SH-SY5Y (cell line): ENCODE data around the gene GRK6.

Experiments used
- GATA2 ChIP-seq: IDR thresholded peaks from 2 replicates; pipeline ENCODE4 v1.6.1; 2011; ENCODE audit warnings: mild to moderate bottlenecking, low read depth, low read length
- GATA3 ChIP-seq: IDR thresholded peaks from 2 replicates; pipeline ENCODE4 v1.6.1; 2011; ENCODE audit warnings: low read depth, mild to moderate bottlenecking, low read length, moderate library complexity

The GRK6 gene

DNA sequence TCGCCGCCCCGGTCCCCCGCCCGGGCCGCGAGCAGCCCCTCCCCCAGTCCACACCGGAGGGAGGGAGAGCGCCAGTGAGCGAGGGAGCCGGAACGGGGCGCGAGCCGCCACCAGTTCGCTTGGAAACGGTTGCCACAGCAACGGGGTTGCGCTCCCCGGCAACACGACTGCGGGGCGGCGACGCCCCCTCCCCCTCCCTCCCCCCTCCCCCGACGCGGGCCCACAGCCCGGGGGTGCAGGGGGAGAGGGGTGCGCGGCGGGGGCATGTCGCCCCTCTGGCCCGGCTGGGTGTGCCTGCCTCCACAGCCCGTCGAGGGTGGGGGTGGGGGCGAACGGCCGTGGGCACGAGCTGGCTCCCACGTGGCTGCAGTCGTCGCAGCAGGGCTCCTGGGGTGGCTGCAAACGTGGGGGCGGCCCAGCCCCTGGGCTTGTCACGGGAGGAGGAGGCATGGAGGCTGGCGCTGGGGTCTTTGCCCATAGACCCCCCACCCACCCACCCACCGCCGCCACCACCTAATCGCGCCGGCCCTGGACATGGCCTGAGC, 20.7 kb downstream of the GRK6 start:
- no peak for TF ChIP-seq GATA3
- TF ChIP-seq GATA2, result no peak

DNA sequence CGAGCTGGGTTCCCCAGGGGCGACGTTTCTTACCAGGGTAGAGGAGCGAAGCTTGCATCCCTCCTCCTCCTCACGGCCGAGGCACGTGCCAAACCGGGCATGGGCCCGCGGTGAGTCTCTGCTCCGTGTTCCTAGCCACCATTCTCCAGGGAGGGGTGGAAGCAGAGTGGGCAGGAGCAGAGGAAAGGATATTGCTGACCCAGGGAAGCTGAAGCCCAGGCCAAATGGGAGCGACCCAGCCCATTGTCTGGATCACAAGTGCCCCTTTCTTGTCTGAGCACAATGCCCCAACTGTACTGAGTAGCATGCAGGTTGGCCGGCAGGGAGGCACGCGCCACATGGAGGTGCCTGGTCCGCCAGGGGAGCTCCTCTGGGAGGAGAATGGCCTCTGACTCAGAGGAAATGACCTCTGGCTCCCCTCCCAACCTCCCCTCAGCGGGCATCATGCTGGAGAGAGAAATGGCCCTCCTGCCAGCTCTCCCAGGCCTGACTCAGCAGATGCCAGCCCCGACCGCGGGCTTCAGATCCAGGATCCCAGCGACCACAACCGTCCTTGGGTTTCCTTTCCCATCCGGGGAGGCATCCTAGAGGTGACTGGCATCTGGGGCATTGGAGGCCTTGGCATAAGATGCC, 21.3 kb downstream of the GRK6 start:
- no peak for TF ChIP-seq GATA2

DNA sequence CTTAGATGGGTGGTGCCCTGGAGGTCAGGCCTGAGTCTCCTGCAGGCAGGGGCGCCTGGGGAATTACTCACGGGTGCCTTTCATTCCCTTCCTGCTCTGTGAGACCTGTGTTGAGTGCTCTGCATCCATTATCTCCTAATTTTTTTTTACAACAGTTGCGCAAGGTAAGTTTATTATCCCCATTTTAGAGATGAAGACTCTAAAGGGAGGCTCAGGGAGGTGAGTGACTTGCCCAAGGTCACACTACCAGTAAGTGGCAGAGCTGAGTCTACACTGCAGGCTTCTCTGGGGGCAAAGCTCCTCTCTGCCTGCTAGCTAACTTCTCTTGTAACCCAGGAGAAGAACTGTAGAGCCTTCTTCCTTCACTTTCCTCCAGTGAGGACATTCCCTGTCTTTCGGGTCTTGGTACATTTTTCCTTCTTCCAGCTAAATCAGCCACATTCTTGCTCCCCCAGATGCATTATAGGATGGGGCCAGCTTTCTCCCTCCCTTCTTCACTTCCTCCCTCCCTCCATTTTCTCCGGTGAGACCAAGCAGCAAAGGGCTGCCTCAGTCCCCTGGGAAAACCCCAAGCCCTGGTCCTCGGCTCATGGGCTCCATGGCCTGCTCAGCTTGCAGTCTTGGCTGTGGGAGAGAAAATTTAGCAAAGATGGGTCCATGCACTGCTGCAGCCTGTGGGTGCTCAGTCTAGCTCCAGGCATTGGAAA, 21.9 kb downstream of the GRK6 start:
- TF ChIP-seq GATA2, result no peak
- TF ChIP-seq GATA3, result no peak

DNA sequence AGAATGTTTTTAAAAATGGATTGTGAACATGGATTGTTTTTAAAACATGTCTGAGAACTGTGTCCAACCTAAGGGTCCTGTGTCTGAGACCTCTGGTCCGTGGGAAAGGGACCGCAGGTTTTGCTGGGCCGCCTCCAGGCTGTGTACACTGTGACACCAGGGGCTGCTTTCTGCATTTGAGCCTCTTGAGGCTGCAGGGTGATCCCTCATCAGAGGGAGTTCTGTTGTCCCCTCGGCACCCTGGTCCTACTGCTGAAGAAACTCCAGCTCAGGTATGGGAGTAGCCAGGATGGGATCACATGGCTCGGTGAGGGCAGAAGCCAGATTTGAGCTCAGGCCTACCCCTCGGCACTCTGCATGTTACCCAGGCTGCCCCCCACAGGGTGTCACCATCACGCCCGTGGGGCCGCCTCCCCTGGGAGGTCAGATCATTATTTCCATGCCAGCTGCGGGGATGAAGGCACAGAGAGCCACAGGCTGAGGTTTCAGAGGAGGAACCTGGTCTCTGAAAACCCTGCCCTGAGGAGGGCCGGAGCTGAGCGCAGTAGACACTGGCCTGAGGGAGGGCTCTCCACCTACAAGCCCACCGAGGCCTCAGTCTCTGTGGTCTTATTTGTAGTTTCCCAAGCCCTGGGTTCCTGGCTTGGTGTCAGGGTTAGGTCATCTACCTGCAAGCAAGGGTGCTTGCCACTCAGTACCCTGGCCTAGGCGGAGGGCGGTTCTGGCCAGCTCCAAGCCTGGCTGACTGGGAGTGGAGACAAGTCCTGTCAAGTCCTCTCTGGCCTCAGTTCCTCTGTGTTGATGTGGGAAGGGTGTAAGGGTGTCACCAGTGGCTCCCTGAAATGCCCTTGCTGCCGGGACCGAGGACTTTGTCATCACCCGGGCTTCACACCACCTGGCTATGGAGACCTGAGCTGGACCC, 22.9 kb downstream of the GRK6 start:
- TF ChIP-seq GATA3 (no peak), GATA2 (no peak)

DNA sequence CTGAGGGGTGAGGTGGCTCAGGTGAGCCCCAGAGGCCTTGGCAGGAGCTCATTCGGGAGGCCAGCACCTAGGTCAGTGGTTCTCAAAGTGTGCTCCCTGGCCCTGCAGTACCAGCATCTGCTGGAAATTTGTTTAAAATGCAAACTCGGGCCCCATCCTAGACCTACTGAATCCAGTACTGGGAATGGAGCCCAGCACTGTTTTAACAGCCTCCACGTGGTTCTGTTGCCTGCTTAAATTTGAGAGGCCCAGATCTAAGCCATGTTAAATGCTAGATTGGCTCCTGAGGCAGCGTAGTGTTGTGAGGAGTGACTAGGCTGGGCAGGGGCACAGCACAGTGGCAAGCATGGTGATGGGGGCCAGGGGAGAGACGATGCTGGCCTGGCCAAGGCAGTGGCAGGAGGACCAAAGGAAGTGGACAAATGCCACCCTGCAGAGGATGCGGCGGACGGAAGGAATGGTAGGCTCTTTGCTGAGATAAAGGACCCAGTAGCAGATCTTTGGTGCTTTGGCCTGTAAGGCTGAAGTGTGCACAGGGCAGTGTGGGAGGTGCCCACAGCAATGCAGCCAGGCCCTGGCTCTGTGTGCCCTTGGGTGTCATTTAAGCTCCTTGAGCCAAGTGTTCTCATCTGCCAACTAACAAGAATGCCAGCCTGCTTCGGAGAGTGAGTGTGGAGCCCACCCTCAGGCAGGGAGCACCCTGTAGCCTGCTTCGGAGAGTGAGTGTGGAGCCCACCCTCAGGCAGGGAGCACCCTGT, 24.4 kb downstream of the GRK6 start:
- no peak for TF ChIP-seq GATA3
- TF ChIP-seq GATA2, result no peak

DNA sequence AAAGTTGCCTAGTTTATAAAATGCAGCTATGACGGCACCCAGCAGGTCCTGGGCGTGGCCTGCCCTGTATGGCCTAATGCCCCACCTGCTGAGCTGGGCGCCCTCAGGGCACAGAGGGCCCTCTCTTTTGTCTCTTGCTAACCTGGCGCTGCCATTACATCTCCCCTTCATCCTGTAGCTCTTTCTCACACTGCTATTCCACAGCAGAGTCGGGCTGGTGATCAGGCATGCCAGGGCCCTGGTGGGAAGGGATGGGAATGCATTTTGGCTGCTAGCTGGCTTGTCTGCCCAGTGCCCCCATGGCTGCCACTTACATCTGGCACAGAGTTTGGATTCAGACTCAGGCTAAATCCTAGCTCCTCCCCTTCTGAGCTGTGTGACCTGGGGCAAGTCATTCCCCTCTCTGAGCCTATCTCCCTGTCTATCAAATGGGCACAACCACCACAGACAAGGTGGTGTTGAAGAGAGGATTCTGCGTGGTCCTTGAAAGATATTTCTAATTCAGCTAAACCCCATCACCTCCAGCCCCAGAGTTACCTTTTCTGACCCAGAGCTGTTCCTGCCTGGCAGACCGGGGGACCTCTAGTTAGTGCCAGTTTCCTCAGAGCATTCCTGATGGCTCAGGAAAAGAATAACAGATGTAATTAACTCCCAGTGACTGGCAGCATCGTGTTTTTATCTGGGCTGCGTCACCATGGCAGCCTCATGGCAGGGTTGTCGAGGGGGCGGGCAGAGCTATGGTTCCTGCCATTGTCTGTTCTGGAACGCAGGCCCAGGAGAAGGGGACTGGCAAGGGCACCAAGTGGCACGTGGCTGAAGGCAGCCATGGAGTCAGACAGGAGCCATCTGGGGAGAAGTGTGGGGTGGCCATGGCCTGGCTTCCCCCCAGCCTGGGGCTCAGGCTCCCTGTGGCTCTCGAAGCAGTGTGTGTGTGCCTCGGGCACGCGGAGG, 26.5 kb downstream of the GRK6 start:
- peak; percentile 30; the same call in 1 of the 2 replicates for TF ChIP-seq GATA2
- no peak for TF ChIP-seq GATA3

DNA sequence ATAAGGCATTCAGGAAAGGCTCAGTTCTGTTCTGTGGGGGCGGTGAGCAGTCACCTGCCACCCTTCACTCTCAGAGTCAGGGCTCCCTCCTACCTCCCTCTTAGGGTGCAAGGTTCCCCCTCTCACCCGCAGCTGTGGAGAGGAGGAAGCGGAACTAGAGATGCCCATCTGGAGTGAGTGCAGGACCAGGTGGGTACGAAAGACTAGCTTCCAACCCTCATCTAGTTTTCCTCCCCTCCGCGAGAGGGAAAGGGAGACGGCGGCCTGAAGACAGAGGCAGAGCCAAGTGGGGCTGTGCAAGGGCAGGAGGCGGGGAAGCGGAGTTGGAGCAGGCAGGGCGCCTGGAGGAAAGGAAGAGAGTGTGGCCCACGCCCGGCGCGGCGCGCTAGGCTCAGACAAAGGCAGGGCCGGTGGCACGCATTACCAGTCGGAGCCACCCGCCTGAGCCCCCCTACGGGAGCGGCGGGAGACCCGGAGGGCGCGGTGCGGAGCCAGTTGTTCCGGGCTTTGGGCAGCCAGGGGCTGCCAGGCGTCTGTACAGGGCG, 27.4 kb downstream of the GRK6 start:
- no peak for TF ChIP-seq GATA3
- no peak for TF ChIP-seq GATA2

DNA sequence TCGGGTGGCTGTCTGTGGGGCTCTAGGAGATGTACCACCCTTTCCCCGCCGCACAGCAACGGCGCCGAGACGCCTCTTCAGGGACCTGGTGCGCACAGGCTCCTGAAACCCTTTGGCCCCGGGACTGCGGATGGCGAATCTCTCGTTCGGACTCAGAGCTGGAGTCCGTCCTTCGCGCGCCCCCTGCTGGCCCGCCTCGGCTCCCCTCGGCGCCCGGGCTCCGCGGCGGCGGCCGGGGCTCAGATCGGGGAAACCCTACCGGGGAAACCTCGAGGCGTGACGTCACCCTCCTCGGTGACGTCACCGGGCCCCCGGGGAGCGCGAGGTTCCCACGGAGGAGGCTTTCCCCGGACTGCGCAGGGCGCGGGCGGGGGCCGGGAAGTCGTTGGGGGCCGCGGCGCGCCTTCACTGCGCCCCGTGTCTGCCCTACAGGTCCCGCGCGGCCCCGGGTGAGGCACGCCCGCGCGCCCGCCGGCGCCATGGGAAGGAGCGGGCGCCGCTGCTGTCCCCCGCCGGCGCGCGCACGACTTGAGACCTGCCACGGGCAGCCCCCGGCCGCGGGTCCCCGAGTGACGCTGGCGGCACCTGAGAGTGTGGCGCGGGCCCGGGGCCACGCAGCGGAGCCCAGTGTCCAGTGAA, 28.0 kb downstream of the GRK6 start:
- no peak for TF ChIP-seq GATA3
- no peak; the same call in 1 of the 2 replicates for TF ChIP-seq GATA2

DNA sequence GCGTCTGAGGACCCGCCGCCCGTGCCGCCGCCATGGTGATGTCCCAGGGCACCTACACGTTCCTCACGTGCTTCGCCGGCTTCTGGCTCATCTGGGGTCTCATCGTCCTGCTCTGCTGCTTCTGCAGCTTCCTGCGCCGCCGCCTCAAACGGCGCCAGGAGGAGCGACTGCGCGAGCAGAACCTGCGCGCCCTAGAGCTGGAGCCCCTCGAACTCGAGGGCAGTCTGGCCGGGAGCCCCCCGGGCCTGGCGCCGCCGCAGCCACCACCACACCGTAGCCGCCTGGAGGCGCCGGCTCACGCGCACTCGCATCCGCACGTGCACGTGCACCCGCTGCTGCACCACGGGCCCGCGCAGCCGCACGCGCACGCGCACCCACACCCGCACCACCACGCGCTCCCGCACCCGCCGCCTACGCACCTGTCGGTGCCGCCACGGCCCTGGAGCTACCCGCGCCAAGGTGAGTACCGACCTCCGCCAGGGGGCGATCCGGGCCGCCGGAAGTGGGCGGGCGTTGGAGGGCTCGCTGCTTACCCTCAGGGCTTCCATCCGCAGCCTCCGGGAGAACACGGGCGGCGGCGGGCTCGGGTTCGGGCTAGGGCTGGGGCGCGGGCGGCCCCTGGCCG, 28.7 kb downstream of the GRK6 start:
- TF ChIP-seq GATA3 (no peak), GATA2 (no peak)

DNA sequence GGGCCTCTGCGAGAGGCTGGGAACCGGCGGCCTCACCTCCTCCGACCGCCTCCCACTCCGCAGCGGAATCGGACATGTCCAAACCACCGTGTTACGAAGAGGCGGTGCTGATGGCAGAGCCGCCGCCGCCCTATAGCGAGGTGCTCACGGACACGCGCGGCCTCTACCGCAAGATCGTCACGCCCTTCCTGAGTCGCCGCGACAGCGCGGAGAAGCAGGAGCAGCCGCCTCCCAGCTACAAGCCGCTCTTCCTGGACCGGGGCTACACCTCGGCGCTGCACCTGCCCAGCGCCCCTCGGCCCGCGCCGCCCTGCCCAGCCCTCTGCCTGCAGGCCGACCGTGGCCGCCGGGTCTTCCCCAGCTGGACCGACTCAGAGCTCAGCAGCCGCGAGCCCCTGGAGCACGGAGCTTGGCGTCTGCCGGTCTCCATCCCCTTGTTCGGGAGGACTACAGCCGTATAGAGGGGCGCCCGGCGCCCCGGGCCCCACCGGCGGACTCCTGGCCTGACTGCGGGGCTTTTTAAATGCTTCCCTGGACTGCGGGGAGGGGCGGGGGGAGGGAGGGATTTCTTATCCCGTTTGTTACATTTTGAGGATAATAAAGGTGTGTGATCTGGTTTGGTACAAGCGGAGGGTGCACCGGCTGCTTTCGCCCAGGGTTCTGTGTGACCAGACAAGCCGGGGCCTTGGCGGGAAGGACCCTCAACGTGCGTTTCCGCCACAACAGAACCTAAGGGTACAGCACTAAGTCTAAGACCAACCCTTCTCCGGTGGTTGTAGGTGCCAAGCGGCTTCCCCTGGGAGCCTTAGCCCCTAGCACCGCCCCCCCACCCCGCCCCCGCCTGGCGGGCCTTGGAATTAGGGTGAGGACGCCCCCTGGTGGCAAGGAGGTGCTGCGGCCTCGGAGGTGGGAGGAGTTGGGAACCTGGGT, 29.4 kb downstream of the GRK6 start:
- no peak for TF ChIP-seq GATA3
- TF ChIP-seq GATA2, result no peak

DNA sequence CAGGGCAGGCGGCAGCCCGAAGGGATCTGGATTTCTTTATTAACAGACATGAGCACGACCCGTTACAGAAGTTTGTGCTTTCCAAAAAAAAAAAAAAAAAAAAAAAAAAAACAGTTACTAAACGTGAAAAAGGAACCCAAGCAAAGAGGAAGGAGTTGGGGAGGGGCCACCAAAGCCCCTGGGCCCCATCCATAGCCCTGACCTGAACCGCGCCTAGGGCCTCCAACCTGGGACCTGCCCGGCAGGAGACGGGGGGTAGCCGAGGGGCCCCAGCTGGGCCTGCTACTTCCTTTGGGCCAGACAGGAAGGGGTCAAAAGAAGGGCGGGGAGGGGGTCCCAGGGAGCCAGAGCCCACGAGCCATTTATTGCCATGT, 30.1 kb downstream of the GRK6 start:
- TF ChIP-seq GATA3 (no peak), GATA2 (no peak)
